Measurements from ENCODE around the gene SALL1.

The SALL1 gene

GRCh38 chr16:51147776-51148677 is 3.0 kb downstream of the SALL1 start:
- no peak for TF ChIP-seq CTCF (conservative IDR thresholded peaks at IDR 0.05)
- H3K27ac ChIP-seq, result no peak overlapping the region

- TF ChIP-seq CTCF (conservative IDR thresholded peaks at IDR 0.05), result peak; percentile 42
- no peak overlapping the region for H3K27ac ChIP-seq
These were observed 4.7 kb downstream of the SALL1 start for GRCh38 chr16:51146256-51146924.

GRCh38 chr16:51144203-51144602 is 6.9 kb downstream of the SALL1 start:
- TF ChIP-seq CTCF (conservative IDR thresholded peaks at IDR 0.05), result no peak
- H3K27ac ChIP-seq, result no peak overlapping the region

GRCh38 chr16:51143196-51143977 is 7.7 kb downstream of the SALL1 start:
- no peak overlapping the region for H3K27ac ChIP-seq
- TF ChIP-seq CTCF (conservative IDR thresholded peaks at IDR 0.05), result no peak

- no peak for TF ChIP-seq CTCF (conservative IDR thresholded peaks at IDR 0.05)
- no peak overlapping the region for H3K27ac ChIP-seq
These were observed 9.5 kb downstream of the SALL1 start for GRCh38 chr16:51141541-51141940.

- no peak overlapping the region for H3K27ac ChIP-seq
- no peak for TF ChIP-seq CTCF (conservative IDR thresholded peaks at IDR 0.05)
These were observed 10.0 kb downstream of the SALL1 start for GRCh38 chr16:51141106-51141505.

- H3K27ac ChIP-seq, result no peak overlapping the region
- TF ChIP-seq CTCF (conservative IDR thresholded peaks at IDR 0.05), result no peak
These were observed 11.0 kb downstream of the SALL1 start for GRCh38 chr16:51140112-51140511.
